Ovary (tissue), 9 donors: ENCODE data around the gene MEF2B. TPM values are rescaled to one million over a fixed set of nuclear protein-coding genes. Genes with fewer than 3 reads are reported as not detected.

ENCODE experiments used
- DNase-seq, 5 donors: peaks; one replicate each; pipeline ENCODE4 v3.0.0-alpha.2; 2019 to 2020
- H3K27ac ChIP-seq, 2 donors: fragments of 200-600 bp; one replicate each; pipeline versions ENCODE4 v1.5.1 to v1.8.0; 2019 to 2022
- H3K27me3 ChIP-seq: fragments of 200-600 bp; one replicate; pipeline ENCODE4 v1.8.0; 2022
- H3K36me3 ChIP-seq: fragments of 200-600 bp; sonication (generic); one replicate; pipeline ENCODE4 v1.5.1; 2019
- H3K4me1 ChIP-seq: one replicate; pipeline ENCODE4 v1.8.1; 2013; ENCODE audit warnings: mild to moderate bottlenecking, moderate library complexity; ENCODE audit not compliant: insufficient read depth
- H3K4me3 ChIP-seq: fragments of 200-600 bp; sonication (generic); one replicate; pipeline ENCODE4 v1.5.1; 2017
- H3K9me3 ChIP-seq, 2 donors: fragments of 200-600 bp in 1 of 2; sonication (generic) in 1 of 2; one replicate each; pipeline versions ENCODE4 v1.5.1 to v1.8.1; 2013 to 2019; ENCODE audit warnings: mild to moderate bottlenecking in 1 of 2, moderate library complexity in 1 of 2
- CTCF ChIP-seq, 3 donors: fragments of 450-650 bp in 2 of 3; fragments of 200-600 bp in 1 of 3; IDR thresholded peaks; one replicate each; pipeline versions ENCODE4 v1.5.1 to v1.8.0; 2016 to 2022; ENCODE audit warnings: antibody characterized with exemption in 3 of 3, mild to moderate bottlenecking in 1 of 3
- EP300 ChIP-seq: sonication (generic); formaldehyde crosslinking; IDR thresholded peaks from one replicate; pipeline ENCODE4 v1.6.1; 2017; ENCODE audit warnings: antibody characterized with exemption
- POLR2A ChIP-seq: fragments of 450-650 bp; IDR thresholded peaks from one replicate; pipeline ENCODE4 v1.6.1; 2017; ENCODE audit warnings: antibody characterized with exemption, mild to moderate bottlenecking, moderate library complexity
- WGBS, 3 donors: extraction: QIAGEN DNeasy Blood & Tissue Kit in 1 of 3; methylation state at CpG; one replicate each; pipeline versions ENCODE4 v1.1.5 to v1.1.7; 2013 to 2017; 5-methylcytosine and 5-hydroxymethylcytosine counted together
- intact Hi-C, 4 donors: fragments of 100-400 bp; cut with DNase I; formaldehyde crosslinking; loops; one replicate each; pipeline versions ENCODE4 v1.11.0 to v1.15.1; 2022 to 2023
- polyA plus RNA-seq, 2 donors: library from polyadenylated mRNA; stranded (reverse); fragments of 200-250 nt in 1 of 2; fragments of 350-450 nt in 1 of 2; fragmentation: Illumina TruSeq in 1 of 2; extraction: RNeasy Lipid Tissue Mini Kit (QIAGEN cat#74804) in 1 of 2; gene quantifications; one replicate each; pipeline ENCODE4 v1.2.3, GENCODE V29; 2013 to 2014
- total RNA-seq, 7 donors: library from RNA; depleted of rRNA in 2 of 7; stranded (reverse); fragments of >200 nt in 2 of 7; fragmentation: NEBNext Ultra II Directional in 3 of 7; extraction: Animal tissue kit (Norgen Biotek cat#: 25700) in 3 of 7; gene quantifications; one replicate each; pipeline versions ENCODE4 v1.1.0 to v1.2.4, GENCODE V29; 2016 to 2023
- donor health status: DM: no; HTN: no; CAD: no; lungs with moderate emphysema.
- donor health status: DM: no; HTN: no; CAD: no.
- donor health status: Bipolar disorder and iron deficiency.
- donor health status: DM: yes; HTN: yes; CAD: no.
- donor health status: DM: no; HTN: no; CAD: no.
- donor health status: DM: yes; HTN: yes; CAD: no.

MEF2B gene
- total and polyA plus RNA-seq, 9 donors = 0.35 to 3.6 (median 1.4) TPM; not detected in 1

GRCh38 chr19:19155495-19156219 is 14.4 kb downstream of the MEF2B start:
- Histone ChIP-seq H3K27me3 (no peaks in the 10 kb centered on the region), H3K36me3 (no peaks in the 10 kb centered on the region), H3K9me3 (no peaks in the 10 kb centered on the region), H3K27ac (no peak overlapping the region), H3K4me3 (no peak overlapping the region), H3K4me1 (no peaks in the 10 kb centered on the region)
- no peak for TF ChIP-seq POLR2A
- TF ChIP-seq CTCF (IDR thresholded peaks at IDR 0.05) = no peak
- no peak for TF ChIP-seq EP300
- WGBS, 3 donors = 84 to 93% (median 89%) methylated on average over 10 of the region's 10 CpGs
- DNase-seq = no peak
- intact Hi-C loops = no loop called here

GRCh38 chr19:19154768-19155494 is 15.1 kb downstream of the MEF2B start:
- Histone ChIP-seq H3K36me3 (no peaks in the 10 kb centered on the region), H3K27ac (no peak overlapping the region), H3K9me3 (no peaks in the 10 kb centered on the region), H3K4me3 (no peak overlapping the region), H3K27me3 (no peaks in the 10 kb centered on the region), H3K4me1 (no peaks in the 10 kb centered on the region)
- no peak for DNase-seq
- intact Hi-C loops = no loop called here
- 93 to 96% (median 93%) methylated on average over 6 of the region's 6 CpGs for WGBS, 3 donors
- TF ChIP-seq EP300 = no peak
- no peak for TF ChIP-seq POLR2A
- no peak for TF ChIP-seq CTCF (IDR thresholded peaks at IDR 0.05)

- WGBS, 3 donors = 69 to 78% (median 77%) methylated on average over 13 of the region's 13 CpGs
- H3K27me3 ChIP-seq = no peaks in the 10 kb centered on the region
- intact Hi-C loops = no loop called here
- no peak overlapping the region for H3K4me3 ChIP-seq
- H3K4me1 ChIP-seq = no peaks in the 10 kb centered on the region
- no peak for DNase-seq
- no peaks in the 10 kb centered on the region for H3K9me3 ChIP-seq
- TF ChIP-seq CTCF (IDR thresholded peaks at IDR 0.05) (no peak), EP300 (no peak), POLR2A (no peak)
- no peak overlapping the region for H3K27ac ChIP-seq
- no peaks in the 10 kb centered on the region for H3K36me3 ChIP-seq
These were observed 17.2 kb downstream of the MEF2B start for GRCh38 chr19:19152668-19153384.

GRCh38 chr19:19151418-19151817 is 18.6 kb downstream of the MEF2B start:
- TF ChIP-seq EP300 (no peak), CTCF (IDR thresholded peaks at IDR 0.05) (no peak), POLR2A (no peak)
- Histone ChIP-seq H3K4me3 (no peak overlapping the region), H3K27ac (no peak overlapping the region), H3K4me1 (no peaks in the 10 kb centered on the region), H3K27me3 (no peaks in the 10 kb centered on the region), H3K9me3 (no peaks in the 10 kb centered on the region), H3K36me3 (no peaks in the 10 kb centered on the region)
- WGBS, 3 donors = 81 to 84% (median 83%) methylated on average over 11 of the region's 11 CpGs
- DNase-seq = no peak
- intact Hi-C loops = no loop called here
